GM21390 (cell line): ENCODE data around the gene IL37.
"Not testable (repeated sequence)": the region's sequence is repeated elsewhere in the genome, so short reads cannot be mapped to it uniquely, and the experiment has no call there.

Experiments
- ATAC-seq: cut with Tn5 transposase; IDR thresholded peaks from one replicate; pipeline ENCODE4 v1.9.1; 2021; ENCODE audit not compliant: unreplicated experiment

IL37 gene

GRCh38 chr2:112920923-112921532, 10.1 kb downstream of the IL37 start:
- ATAC-seq, result no peak

DNA sequence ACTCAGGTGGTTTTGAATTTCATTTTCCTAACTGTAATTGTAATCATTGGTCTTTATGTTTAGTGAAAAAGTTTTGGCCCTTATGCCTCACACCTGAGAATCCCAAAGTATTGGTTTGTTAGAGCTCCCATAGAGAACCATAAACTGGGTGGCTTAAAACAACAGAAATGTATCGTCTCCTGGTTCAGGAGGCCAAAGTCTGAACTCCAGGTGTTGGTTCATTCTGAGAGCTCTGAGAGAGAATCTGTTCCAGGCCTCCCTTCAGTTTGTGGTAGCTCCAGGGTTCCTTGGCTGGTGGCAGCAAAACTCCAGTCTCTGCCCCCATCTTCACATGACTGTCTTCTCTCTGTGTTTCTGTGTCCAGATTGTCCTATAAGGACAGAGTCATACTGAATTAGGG, 11.0 kb downstream of the IL37 start:
- ATAC-seq, result no peak

DNA sequence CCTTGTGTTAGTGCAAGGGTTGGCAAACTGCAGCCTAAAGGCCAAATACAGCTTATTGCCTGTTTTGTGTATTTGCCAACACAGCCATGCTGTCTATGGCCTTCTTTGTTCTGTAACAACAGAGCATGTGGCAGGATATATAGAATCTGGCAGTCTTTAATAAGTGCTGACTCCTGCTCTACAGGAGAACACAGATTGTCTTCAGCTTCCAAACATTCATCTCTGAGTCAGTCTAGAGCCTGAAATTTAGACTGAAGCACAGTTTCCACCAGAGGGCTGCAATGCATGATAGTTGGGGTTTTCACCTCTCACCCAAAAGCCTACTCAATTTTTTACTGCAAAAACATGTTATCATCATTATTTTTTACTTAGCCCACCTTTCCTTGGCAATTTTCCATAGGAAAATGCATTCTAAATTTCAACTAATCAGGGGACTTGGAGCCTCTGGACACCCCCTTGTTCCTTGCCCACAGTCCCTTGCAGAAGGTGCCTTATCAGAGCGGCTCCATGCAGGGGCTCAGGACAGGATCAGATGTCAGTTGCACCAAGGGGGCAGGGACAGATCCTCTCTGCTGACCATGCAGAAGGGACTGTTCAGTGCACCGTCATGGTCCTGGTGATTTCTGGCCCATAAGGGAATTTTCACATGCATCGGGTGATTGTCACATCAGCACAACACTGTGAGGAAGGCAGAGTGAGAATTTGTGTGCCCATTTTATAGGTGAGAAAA, 12.4 kb downstream of the IL37 start:
- ATAC-seq, result no peak

DNA sequence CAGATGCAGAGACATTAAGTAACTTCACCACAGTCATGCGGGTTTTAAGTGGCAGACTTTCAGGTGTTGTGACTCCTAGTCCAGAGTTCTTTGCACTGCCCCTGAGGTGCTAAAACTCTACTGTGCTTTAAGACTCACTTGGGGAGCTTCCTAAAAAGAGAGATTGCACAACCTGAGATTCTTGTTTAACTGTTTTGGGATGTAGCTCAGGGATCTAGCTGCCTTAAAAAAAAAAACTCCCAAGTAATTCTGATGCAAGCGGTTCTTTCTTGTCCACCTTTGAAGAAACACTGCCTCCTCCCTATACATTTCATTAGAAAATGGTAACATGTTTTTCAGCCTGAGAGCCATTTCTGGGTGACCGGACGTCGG, 13.0 kb downstream of the IL37 start:
- no peak for ATAC-seq

GRCh38 chr2:112924360-112924759, 13.4 kb downstream of the IL37 start:
- no peak for ATAC-seq

DNA sequence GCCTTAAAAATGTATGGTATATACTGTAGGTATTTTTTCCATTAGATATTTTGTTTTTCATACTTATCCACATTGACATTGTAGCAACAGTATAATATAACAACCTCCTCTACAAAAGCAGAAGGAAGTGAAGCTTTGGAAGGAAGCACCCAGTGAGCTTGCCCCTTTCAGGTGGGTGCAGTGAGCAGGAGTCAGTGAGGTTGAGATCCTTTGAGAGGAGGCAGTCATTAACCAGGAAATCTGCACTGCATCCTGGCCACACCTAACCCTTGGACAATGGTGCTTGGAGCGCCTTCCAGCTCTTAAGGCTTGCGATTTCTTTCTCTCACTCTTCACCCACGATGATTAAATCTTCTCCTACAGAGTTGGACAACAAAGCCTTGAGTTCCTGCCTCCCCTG, 13.9 kb downstream of the IL37 start:
- no peak for ATAC-seq

- no peak for ATAC-seq
Measured at GRCh38 chr2:112926707-112927106, 15.7 kb downstream of the IL37 start.

GRCh38 chr2:112927745-112928144, 16.8 kb downstream of the IL37 start:
- no peak for ATAC-seq

DNA sequence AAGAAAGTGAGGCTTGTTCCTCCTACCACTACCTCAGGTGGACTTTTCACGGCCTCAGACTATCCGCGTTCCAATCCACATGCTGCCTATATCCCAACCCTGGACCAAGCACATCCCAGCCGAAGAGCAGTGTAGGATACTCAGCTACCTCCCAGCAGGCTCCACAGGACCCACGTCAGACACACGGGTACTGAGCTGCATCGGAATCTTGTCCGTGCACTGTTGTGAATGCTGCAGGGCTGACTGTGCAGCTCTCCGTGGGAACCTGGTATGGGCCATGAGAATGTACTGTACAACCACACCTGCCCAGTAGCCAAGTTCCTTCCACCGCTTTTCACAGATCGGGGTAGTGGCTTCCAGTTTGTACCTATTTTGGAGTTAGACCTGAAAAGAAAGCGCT, 22.3 kb downstream of the IL37 start:
- ATAC-seq, result no peak

DNA sequence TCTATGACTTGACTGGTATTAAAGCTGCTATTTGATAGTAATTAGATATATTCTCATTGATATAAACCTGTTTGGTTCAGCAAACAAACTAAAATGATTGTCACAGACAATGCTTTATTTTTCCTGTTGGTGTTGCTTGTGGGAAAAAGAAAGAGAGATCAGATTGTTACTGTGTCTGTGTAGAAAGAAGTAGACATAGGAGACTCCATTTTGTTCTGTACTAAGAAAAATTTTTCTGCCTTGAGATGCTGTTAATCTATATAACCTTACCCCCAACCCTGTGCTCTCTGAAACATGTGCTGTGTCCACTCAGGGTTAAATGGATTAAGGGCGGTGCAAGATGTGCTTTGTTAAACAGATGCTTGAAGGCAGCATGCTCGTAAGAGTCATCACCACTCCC, 23.2 kb downstream of the IL37 start:
- not testable (repeated sequence) for ATAC-seq

- no peak for ATAC-seq
Measured at GRCh38 chr2:112936927-112937232, 25.9 kb downstream of the IL37 start.

DNA sequence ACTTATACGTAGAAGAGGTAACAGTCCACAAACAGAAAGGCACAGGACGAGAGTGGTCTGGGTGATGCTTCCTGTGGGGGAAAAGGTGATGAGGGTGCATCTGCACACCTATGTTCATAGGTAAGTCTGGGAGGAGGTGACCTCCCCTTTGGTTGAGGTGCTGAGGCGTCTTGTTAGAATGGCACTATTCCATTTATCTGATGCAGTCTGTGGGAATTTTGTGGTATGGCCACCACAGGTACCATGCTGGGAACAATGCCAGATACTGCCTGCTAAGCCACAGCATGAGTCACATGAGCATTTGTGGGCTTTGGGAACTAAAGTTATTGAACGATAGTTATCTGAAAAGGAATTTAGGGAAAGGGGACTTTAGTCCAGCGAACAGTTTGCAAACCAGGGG, 27.9 kb downstream of the IL37 start:
- ATAC-seq, result no peak

DNA sequence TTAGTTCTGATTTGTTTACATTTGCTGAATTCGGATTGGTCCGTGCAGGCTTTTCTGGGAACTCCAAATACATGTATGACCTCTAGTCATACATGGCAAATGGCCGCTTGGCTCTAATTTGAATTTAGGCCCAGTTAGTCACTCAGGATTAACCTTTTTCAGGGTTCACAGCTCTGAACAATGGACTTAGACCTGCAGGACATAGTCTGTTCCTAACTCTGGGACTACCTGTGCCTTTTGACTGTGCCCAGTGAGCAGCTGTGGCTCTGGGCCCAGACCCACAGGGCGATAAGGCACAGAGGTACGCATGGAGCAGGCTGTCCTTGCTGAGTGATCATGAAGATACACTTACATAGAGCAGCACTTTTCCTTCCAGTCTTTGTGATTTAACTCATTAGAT, 28.5 kb downstream of the IL37 start:
- no peak for ATAC-seq

DNA sequence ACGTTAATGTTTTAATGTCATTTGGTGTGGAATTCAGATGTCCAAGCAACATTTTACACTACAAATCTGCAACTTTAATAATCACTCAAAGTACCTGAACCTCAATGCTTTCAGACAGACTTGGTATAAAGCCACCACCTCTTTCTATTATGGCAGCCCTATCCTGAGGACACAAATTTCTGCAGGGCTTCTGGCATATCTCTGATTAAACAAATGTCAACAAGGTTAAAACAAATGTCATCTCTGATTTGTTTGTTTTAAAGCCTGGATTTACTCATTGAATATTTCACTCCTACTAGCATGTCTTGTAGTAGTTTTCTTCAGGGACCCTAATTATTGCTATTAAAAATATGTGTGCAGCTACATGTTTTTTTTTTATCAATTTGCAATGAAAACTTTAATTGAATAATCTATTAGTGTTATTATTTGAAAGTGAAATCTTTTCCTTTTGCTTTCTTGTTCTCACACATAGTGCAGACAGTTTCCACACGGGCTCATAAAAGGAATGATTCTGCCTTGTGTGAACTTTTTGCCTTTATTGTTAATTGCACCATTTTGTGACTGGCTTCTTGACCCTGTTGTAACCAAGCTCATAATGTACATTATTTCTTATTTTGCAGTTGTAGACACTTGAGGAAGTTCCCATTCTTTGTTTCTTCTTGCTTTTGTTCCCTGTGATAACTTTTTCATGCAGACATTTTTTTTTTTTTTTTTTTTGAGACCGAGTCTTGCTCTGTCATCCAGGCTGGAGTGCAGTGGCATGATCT, 30.1 kb downstream of the IL37 start:
- no peak for ATAC-seq

DNA sequence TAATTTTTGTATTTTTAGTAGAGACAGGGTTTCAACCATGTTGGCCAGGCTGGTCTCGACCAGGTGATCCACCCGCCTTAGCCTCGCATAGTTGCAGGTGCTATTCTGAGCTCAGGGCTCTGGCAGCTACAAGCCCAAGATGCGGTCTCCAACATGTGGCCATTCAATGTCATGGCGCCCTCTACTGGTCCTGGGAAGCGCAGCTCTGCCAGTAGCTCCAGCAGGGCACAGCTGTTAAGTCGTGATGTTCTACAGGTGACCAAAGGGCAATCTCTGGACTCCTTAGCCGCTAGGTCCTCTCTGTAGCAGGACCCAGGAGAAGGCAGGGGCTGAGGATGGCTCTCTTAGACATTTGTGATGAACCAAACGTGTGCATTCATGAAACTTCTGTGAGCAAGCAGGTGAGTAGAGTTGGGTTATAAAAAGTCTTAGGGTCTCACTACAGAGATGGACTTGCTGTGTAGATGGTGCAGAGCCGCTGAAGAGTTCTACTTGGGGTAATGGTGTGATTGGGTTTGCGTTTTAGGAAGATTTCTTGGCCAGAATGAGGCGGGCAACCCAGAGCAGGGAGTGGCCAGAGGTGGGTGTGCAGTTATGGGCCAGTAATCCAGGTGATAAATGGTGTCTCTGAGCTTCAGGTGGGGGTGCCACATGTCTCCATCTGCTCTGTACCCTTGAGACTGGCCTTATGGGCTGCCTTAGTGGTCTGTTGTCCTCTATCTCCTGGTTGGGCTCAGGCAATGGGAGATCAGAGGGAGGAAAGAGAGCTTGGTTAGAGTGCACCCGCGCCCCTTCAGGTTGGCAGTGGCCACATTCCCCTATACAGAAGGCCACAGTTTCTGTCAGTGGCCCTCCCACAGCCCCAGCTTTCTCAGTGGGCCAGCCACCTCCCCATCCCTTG, 31.0 kb downstream of the IL37 start:
- ATAC-seq, result peak; percentile 88

DNA sequence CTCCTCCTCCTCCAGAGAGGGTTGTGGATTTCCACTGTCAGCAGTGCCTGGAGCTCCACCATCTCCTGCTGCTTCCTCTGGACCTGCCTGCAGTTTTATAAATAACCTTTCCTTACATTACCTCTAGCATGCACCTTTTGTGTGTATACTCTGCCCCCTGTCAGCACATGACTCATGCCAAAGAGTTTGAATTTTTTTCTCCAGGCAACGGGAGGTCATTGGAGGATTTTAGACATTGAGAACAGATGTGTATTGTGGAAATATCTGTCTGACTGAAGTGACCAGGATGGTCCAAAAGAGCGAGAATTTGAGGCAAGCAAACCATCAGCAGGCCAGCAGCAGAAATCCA, 31.7 kb downstream of the IL37 start:
- no peak for ATAC-seq

DNA sequence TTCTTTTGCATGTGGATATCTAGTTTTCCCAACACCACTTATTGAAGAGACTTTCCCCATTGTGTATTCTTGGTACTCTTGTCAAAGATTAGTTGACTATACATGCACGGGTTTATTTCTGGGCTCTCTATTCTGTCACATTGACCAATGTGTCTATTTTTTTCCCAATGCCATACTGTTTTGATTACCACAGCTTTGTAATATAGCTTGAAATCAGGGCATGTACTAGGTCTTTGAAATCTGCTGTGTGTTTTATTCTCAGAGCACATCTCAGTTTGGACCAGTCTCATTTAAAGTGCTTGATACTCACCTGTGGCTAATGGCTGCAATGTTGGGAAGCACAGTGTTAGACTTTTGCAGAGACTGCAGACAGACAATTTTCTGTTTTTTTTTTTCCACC, 34.0 kb downstream of the IL37 start:
- ATAC-seq, result no peak

DNA sequence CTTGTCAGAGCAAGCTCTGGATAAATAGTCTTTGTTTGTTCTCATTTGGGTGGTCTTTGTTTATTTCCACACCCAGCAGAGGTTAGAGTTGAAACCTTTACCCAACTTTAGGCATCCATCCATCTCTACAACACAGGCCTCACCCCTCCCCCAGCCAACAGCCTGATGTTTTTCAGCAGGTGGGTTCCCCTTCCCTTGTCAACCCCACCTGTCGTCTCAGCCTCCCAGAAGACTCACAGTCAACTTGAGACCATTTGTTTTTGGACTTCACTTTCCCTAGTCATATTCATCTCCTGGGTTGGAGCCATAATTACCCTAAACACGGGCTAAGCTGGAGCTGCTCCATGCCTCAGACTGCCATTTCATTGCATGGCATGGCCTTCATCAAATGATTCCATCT, 35.1 kb downstream of the IL37 start:
- ATAC-seq, result no peak

DNA sequence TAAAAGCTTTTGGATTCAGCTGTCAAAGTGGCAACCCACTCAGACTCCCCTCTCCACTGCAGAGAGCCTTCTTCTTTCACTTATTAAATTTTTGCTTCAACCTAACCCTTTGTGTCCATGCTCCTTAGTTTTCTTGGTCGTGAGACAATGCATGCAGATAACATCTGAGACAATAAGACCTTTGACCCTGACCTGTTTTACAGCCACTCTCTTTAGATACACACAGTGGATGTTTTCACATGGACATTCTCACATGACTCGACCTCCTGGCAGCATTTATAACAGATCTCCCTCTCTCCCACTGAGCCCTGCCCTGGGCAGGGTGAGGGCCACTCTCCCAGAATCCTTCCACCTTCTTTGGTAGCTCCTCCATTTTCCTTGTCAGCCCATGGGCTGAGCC, 36.4 kb downstream of the IL37 start:
- ATAC-seq, result no peak

- ATAC-seq, result no peak
Measured at GRCh38 chr2:112949456-112949855, 38.5 kb downstream of the IL37 start.

- ATAC-seq, result no peak
Measured at GRCh38 chr2:112954364-112954763, 43.4 kb downstream of the IL37 start.

DNA sequence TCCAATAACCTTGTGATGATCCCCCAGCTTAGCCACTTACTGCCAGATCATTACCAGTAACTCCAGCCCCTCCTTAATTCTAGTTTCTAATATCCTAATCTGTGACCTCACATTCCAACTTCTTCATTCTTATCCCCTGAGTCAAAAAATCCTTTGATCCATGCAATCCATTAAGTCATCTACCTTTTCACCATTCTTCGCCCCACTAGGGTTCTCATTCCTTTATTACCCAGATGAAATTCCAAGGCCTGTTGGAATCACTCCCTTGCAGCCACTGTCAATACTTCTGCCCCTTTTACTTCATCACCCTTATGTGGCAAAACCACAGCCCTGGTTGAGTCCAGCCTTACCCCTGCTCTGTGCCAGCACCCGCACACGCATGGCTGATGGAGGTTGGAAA, 46.5 kb downstream of the IL37 start:
- no peak for ATAC-seq
